ENCODE measurements around the gene TMSB10.

TMSB10 gene

GRCh38 chr2:84924173-84925106 is 19.0 kb downstream of the TMSB10 start:
- no peak overlapping the region for H3K27ac ChIP-seq (ENCODE audit: low read depth, low read length)
- H3K9me3 ChIP-seq (ENCODE audit: low read length), result no peaks in the 10 kb centered on the region
- H3K4me1 ChIP-seq (ENCODE audit: insufficient read depth, low read length), result peaks cover 15% of the 10 kb centered on the region
- H3K36me3 ChIP-seq (ENCODE audit: insufficient read depth, low read length), result no peaks in the 10 kb centered on the region
- no peak overlapping the region for H3K4me3 ChIP-seq (ENCODE audit: low read depth in 1 of 2, low read length in 2 of 2)
- no peak overlapping the region for H3K9ac ChIP-seq (ENCODE audit: low read length)
- H3K27me3 ChIP-seq (ENCODE audit: control insufficient read depth in 1 of 2, insufficient read depth in 2 of 2, low read length in 2 of 2), result no peaks in the 10 kb centered on the region

- Histone ChIP-seq H3K27me3 (ENCODE audit: control insufficient read depth in 1 of 2, insufficient read depth in 2 of 2, low read length in 2 of 2) (no peaks in the 10 kb centered on the region), H3K4me1 (ENCODE audit: insufficient read depth, low read length) (peaks cover 8% of the 10 kb centered on the region), H3K4me3 (ENCODE audit: low read depth in 1 of 2, low read length in 2 of 2) (peak overlapping the region in 1 of 2 donors; percentile 74), H3K27ac (ENCODE audit: low read depth, low read length) (no peak overlapping the region), H3K9ac (ENCODE audit: low read length) (no peak overlapping the region), H3K36me3 (ENCODE audit: insufficient read depth, low read length) (no peaks in the 10 kb centered on the region), H3K9me3 (ENCODE audit: low read length) (no peaks in the 10 kb centered on the region)
Observed at GRCh38 chr2:84925336-84925723, 19.9 kb downstream of the TMSB10 start.

DNA sequence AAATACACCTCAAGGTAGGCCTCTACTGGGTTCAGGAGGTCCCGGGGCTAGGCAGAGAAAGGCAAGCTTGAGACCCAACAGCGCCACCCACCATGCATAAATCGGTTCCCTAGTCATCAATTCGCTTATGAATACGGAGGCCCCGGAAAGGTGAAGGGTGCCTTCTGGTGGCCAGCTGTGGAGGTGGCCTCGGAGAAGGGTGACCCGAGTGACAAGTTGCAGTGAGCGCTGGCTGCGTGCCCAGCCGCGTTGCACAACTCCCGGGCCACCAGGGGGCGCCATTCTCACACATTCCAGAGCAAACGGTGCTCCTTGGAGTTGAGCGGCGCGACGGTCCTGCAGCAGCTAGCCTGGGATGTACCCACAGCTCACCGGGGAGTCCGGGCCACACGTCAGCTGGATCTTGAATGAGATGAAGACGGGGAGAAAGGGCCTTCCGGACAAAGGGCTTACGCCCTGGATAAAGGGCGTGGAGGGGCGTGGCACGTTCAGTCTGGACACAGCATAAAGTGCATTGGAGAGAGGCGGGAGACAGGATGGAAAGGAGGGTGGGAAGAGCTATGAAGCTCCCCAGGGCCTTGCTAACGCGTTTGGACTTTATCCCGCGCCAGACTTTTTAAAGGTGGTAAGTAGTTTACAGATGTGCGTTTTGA is 20.4 kb downstream of the TMSB10 start:
- no peaks in the 10 kb centered on the region for H3K9me3 ChIP-seq (ENCODE audit: low read length)
- peaks cover 5% of the 10 kb centered on the region for H3K4me1 ChIP-seq (ENCODE audit: insufficient read depth, low read length)
- H3K36me3 ChIP-seq (ENCODE audit: insufficient read depth, low read length), result no peaks in the 10 kb centered on the region
- no peaks in the 10 kb centered on the region for H3K27me3 ChIP-seq (ENCODE audit: control insufficient read depth in 1 of 2, insufficient read depth in 2 of 2, low read length in 2 of 2)
- no peak overlapping the region for H3K9ac ChIP-seq (ENCODE audit: low read length)
- H3K27ac ChIP-seq (ENCODE audit: low read depth, low read length), result no peak overlapping the region
- H3K4me3 ChIP-seq (ENCODE audit: low read depth in 1 of 2, low read length in 2 of 2), result peak overlapping the region in 1 of 2 donors; percentile 74

- H3K9me3 ChIP-seq (ENCODE audit: low read length), result no peaks in the 10 kb centered on the region
- no peaks in the 10 kb centered on the region for H3K27me3 ChIP-seq (ENCODE audit: control insufficient read depth in 1 of 2, insufficient read depth in 2 of 2, low read length in 2 of 2)
- no peak overlapping the region for H3K9ac ChIP-seq (ENCODE audit: low read length)
- no peak overlapping the region for H3K27ac ChIP-seq (ENCODE audit: low read depth, low read length)
- H3K4me3 ChIP-seq (ENCODE audit: low read depth in 1 of 2, low read length in 2 of 2), result peak overlapping the region in 1 of 2 donors; percentile 74
- peaks cover 5% of the 10 kb centered on the region for H3K4me1 ChIP-seq (ENCODE audit: insufficient read depth, low read length)
- H3K36me3 ChIP-seq (ENCODE audit: insufficient read depth, low read length), result no peaks in the 10 kb centered on the region
Observed at GRCh38 chr2:84927275-84927627, 21.8 kb downstream of the TMSB10 start.

DNA sequence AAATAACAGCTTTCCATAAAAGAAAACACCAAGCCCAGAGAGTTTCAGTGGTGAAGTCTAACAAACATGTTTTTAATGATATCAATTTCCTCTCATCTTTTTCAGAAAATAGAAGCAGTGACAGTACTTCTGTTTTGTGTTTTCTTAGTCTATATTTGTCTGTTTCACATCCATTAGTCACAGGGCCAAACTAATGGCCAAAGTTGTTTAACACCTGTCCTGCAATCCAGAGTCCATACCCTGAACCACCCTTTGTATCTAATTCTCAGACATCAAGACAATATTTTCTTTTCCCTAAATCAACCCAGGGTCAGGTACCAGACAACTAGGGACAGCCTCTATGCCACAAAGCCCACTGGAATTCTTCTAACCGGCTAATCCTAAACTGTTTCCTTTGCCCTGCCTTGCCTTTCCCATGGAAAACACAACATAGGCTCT is 25.9 kb downstream of the TMSB10 start:
- Histone ChIP-seq H3K9me3 (ENCODE audit: low read length) (no peaks in the 10 kb centered on the region), H3K27me3 (ENCODE audit: control insufficient read depth in 1 of 2, insufficient read depth in 2 of 2, low read length in 2 of 2) (no peaks in the 10 kb centered on the region), H3K36me3 (ENCODE audit: insufficient read depth, low read length) (no peaks in the 10 kb centered on the region), H3K27ac (ENCODE audit: low read depth, low read length) (no peak overlapping the region), H3K4me3 (ENCODE audit: low read depth in 1 of 2, low read length in 2 of 2) (no peak overlapping the region), H3K4me1 (ENCODE audit: insufficient read depth, low read length) (no peaks in the 10 kb centered on the region), H3K9ac (ENCODE audit: low read length) (no peak overlapping the region)

GRCh38 chr2:84938194-84938879 is 32.9 kb downstream of the TMSB10 start:
- Histone ChIP-seq H3K4me3 (ENCODE audit: low read depth in 1 of 2, low read length in 2 of 2) (no peak overlapping the region), H3K27me3 (ENCODE audit: control insufficient read depth in 1 of 2, insufficient read depth in 2 of 2, low read length in 2 of 2) (no peaks in the 10 kb centered on the region), H3K9ac (ENCODE audit: low read length) (no peak overlapping the region), H3K9me3 (ENCODE audit: low read length) (no peaks in the 10 kb centered on the region), H3K4me1 (ENCODE audit: insufficient read depth, low read length) (no peaks in the 10 kb centered on the region), H3K36me3 (ENCODE audit: insufficient read depth, low read length) (no peaks in the 10 kb centered on the region), H3K27ac (ENCODE audit: low read depth, low read length) (no peak overlapping the region)

GRCh38 chr2:84939426-84940087 is 34.1 kb downstream of the TMSB10 start:
- Histone ChIP-seq H3K27ac (ENCODE audit: low read depth, low read length) (no peak overlapping the region), H3K4me1 (ENCODE audit: insufficient read depth, low read length) (no peaks in the 10 kb centered on the region), H3K9me3 (ENCODE audit: low read length) (no peaks in the 10 kb centered on the region), H3K4me3 (ENCODE audit: low read depth in 1 of 2, low read length in 2 of 2) (no peak overlapping the region), H3K36me3 (ENCODE audit: insufficient read depth, low read length) (no peaks in the 10 kb centered on the region), H3K27me3 (ENCODE audit: control insufficient read depth in 1 of 2, insufficient read depth in 2 of 2, low read length in 2 of 2) (no peaks in the 10 kb centered on the region), H3K9ac (ENCODE audit: low read length) (no peak overlapping the region)

- Histone ChIP-seq H3K9me3 (ENCODE audit: low read length) (no peaks in the 10 kb centered on the region), H3K36me3 (ENCODE audit: insufficient read depth, low read length) (no peaks in the 10 kb centered on the region), H3K4me3 (ENCODE audit: low read depth in 1 of 2, low read length in 2 of 2) (no peak overlapping the region), H3K4me1 (ENCODE audit: insufficient read depth, low read length) (no peaks in the 10 kb centered on the region), H3K27me3 (ENCODE audit: control insufficient read depth in 1 of 2, insufficient read depth in 2 of 2, low read length in 2 of 2) (no peaks in the 10 kb centered on the region), H3K27ac (ENCODE audit: low read depth, low read length) (no peak overlapping the region), H3K9ac (ENCODE audit: low read length) (no peak overlapping the region)
Observed at GRCh38 chr2:84940088-84940470, 34.6 kb downstream of the TMSB10 start.

DNA sequence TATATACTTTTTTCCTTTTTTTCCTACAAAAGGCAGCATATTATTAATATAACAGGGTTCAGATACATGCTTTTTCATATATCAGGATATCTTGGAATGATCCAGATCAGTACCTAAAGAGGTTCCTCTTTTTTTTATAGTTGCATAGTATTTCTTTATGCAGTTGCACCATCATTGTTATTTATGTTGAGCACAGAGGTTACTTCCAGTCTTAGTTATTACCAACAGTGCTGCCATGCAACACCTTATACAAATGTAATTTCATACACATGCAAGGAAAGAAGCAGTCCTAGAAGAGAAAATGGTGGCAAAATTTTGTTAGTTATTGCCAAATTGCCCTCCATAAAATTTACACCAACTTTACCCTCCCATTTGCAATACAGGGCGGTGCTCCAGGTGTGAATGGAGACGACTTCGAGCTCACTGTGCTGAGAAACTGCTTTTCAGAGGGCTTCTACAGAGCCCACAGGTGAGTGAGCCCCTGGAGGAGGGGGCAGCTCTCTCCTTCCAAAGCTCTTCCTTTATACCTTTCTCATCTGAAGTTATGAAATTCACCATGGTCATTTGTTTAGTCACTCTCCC is 35.5 kb downstream of the TMSB10 start:
- Histone ChIP-seq H3K36me3 (ENCODE audit: insufficient read depth, low read length) (no peaks in the 10 kb centered on the region), H3K27me3 (ENCODE audit: control insufficient read depth in 1 of 2, insufficient read depth in 2 of 2, low read length in 2 of 2) (no peaks in the 10 kb centered on the region), H3K4me3 (ENCODE audit: low read depth in 1 of 2, low read length in 2 of 2) (no peak overlapping the region), H3K9ac (ENCODE audit: low read length) (no peak overlapping the region), H3K4me1 (ENCODE audit: insufficient read depth, low read length) (no peaks in the 10 kb centered on the region), H3K27ac (ENCODE audit: low read depth, low read length) (no peak overlapping the region), H3K9me3 (ENCODE audit: low read length) (no peaks in the 10 kb centered on the region)

GRCh38 chr2:84942166-84942565 is 36.7 kb downstream of the TMSB10 start:
- no peaks in the 10 kb centered on the region for H3K36me3 ChIP-seq (ENCODE audit: insufficient read depth, low read length)
- H3K4me1 ChIP-seq (ENCODE audit: insufficient read depth, low read length), result no peaks in the 10 kb centered on the region
- no peaks in the 10 kb centered on the region for H3K9me3 ChIP-seq (ENCODE audit: low read length)
- no peak overlapping the region for H3K27ac ChIP-seq (ENCODE audit: low read depth, low read length)
- no peaks in the 10 kb centered on the region for H3K27me3 ChIP-seq (ENCODE audit: control insufficient read depth in 1 of 2, insufficient read depth in 2 of 2, low read length in 2 of 2)
- H3K9ac ChIP-seq (ENCODE audit: low read length), result no peak overlapping the region
- no peak overlapping the region for H3K4me3 ChIP-seq (ENCODE audit: low read depth in 1 of 2, low read length in 2 of 2)

DNA sequence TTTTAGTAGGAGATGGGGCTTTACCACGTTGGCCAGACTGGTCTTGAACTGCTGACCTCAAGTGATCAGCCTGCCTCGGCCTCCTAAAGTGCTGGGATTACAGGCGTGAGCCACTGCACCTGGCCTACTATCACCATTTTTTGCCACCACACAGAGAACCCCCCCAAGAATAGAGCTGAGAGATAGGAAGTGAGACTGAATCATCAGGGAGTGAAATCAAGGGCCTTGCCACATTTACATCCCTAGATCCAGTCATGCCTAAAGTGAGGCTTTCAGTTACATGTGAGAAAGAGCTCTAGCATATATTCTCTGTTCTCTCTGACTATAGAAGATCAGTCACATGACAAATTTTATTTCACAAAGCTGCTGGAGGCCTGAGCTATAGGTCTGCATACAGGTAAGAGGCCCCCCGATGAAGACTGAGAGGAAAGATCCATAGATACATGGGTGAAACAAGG is 37.5 kb downstream of the TMSB10 start:
- H3K9me3 ChIP-seq (ENCODE audit: low read length), result no peaks in the 10 kb centered on the region
- no peaks in the 10 kb centered on the region for H3K4me1 ChIP-seq (ENCODE audit: insufficient read depth, low read length)
- H3K4me3 ChIP-seq (ENCODE audit: low read depth in 1 of 2, low read length in 2 of 2), result no peak overlapping the region
- H3K36me3 ChIP-seq (ENCODE audit: insufficient read depth, low read length), result no peaks in the 10 kb centered on the region
- no peak overlapping the region for H3K9ac ChIP-seq (ENCODE audit: low read length)
- H3K27ac ChIP-seq (ENCODE audit: low read depth, low read length), result no peak overlapping the region
- no peaks in the 10 kb centered on the region for H3K27me3 ChIP-seq (ENCODE audit: control insufficient read depth in 1 of 2, insufficient read depth in 2 of 2, low read length in 2 of 2)

Data from muscle layer of colon (tissue), 2 donors.